Epithelial cell of esophagus (primary cell): ENCODE results near the gene PALLD.

Experiments used
- DNase-seq: peaks from one replicate; pipeline ENCODE4 v3.0.0; 2010; ENCODE audit warnings: low read depth
- H3K4me3 ChIP-seq: 2 replicates; pipeline ENCODE4 v1.5.1; 2011; ENCODE audit warnings: mild to moderate bottlenecking, low read length, control low read depth
- TF ChIP-seq, protein P1 (sequence below): IDR thresholded peaks from 2 replicates; pipeline ENCODE4 v1.5.1; 2011; ENCODE audit warnings: low read depth, mild to moderate bottlenecking, low read length, control low read depth, inconsistent platforms; ENCODE audit not compliant: insufficient read depth; ENCODE audit errors: missing control alignments

PALLD gene

GRCh38 chr4:168841000-168841671 is 344.3 kb downstream of the PALLD start:
- H3K4me3 ChIP-seq, result no peak overlapping the region
- DNase-seq, result no peak
- TF ChIP-seq, protein P1, sequence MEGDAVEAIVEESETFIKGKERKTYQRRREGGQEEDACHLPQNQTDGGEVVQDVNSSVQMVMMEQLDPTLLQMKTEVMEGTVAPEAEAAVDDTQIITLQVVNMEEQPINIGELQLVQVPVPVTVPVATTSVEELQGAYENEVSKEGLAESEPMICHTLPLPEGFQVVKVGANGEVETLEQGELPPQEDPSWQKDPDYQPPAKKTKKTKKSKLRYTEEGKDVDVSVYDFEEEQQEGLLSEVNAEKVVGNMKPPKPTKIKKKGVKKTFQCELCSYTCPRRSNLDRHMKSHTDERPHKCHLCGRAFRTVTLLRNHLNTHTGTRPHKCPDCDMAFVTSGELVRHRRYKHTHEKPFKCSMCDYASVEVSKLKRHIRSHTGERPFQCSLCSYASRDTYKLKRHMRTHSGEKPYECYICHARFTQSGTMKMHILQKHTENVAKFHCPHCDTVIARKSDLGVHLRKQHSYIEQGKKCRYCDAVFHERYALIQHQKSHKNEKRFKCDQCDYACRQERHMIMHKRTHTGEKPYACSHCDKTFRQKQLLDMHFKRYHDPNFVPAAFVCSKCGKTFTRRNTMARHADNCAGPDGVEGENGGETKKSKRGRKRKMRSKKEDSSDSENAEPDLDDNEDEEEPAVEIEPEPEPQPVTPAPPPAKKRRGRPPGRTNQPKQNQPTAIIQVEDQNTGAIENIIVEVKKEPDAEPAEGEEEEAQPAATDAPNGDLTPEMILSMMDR, result no peak

DNA sequence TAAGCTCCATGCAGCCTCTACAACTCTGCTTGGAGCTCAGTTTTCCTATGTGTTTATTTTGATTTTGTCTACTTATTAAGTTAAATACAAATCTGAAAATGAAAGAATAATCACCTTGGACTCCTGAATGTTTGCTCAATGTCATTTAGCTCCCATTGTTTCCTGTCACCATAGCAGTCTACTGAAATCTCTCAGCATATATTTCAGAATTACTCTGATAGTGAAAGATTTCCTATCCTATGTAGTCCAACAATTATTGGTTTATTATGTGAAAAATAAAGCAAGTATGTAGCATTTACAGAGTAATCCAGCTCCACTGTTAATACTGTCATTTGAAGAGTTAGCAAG is 344.8 kb downstream of the PALLD start:
- no peak overlapping the region for H3K4me3 ChIP-seq
- no peak for DNase-seq
- TF ChIP-seq, protein P1, result no peak

- H3K4me3 ChIP-seq, result no peak overlapping the region
- TF ChIP-seq, protein P1, result no peak
- peak; percentile 41 for DNase-seq
Observed at GRCh38 chr4:168842186-168842585, 345.3 kb downstream of the PALLD start.

- TF ChIP-seq, protein P1, result no peak
- H3K4me3 ChIP-seq, result no peak overlapping the region
- peak; percentile 89 for DNase-seq
Observed at GRCh38 chr4:168843635-168844034, 346.8 kb downstream of the PALLD start.

DNA sequence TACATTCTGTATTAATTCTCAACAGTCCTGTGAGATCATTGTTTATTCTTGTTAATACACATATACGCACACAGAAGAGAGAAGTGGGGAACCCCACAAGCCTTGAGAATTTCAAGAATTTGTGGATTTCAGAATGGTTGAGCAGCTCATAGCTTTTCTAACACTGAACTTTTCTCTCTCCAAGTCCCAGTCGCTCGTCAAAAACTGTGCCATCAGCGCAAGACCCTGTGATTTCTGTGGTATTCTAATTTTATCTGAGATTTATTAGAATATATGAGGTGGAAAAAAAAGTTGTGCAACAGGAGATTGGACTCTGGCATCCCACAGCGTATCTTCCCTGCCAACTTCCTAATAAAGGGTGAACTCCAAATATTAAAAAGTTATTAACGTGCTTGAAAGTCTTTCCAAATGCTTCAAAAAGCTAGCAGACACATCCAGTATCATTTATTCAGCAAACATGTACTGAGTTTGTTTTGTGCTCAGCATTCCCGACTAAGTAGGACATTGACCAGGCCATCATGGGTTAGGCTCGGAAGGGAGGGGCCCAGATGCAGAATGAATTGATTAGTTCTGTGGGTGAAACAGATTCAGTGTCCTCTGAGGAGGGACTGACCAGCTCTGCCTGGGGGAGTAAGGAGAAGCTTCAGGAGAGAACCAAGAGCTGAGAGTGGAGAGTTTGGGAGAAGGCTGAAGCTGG is 347.6 kb downstream of the PALLD start:
- no peak for DNase-seq
- H3K4me3 ChIP-seq, result no peak overlapping the region
- TF ChIP-seq, protein P1, result no peak

GRCh38 chr4:168845897-168846296 is 349.0 kb downstream of the PALLD start:
- no peak for DNase-seq
- TF ChIP-seq, protein P1, result no peak
- H3K4me3 ChIP-seq, result no peak overlapping the region

GRCh38 chr4:168846414-168846813 is 349.6 kb downstream of the PALLD start:
- TF ChIP-seq, protein P1, result no peak
- H3K4me3 ChIP-seq, result no peak overlapping the region
- DNase-seq, result no peak
